ENCODE results near the gene RNF19B. TPM values are rescaled to one million over a fixed set of nuclear protein-coding genes. Genes with fewer than 3 reads are reported as not detected.

The RNF19B gene
- total and polyA plus RNA-seq, 2 of the 8 experiments (the other 6 are each of a cell fraction or from before 2014, with no cell fraction given) = 9.2 to 11.2 TPM

- TF ChIP-seq POU5F1 (IDR thresholded peaks at IDR 0.05; ENCODE audit: low read depth, low read length) = no peak
- no peak for TF ChIP-seq CBX8 (IDR thresholded peaks at IDR 0.05; ENCODE audit: borderline replicate concordance, low read depth, low read length)
Measured at GRCh38 chr1:32918179-32918578, 46.4 kb downstream of the RNF19B start (continued).
